Measurements from ENCODE around the gene FAM167B. TPM values are rescaled to one million over a fixed set of nuclear protein-coding genes. Genes with fewer than 3 reads are reported as not detected.
"Not testable (repeated sequence)": the region's sequence is repeated elsewhere in the genome, so short reads cannot be mapped to it uniquely, and the experiment has no call there.

Gene FAM167B
- total RNA-seq, 2 donors from 2014 or later = 2.1 to 6.4 TPM

DNA sequence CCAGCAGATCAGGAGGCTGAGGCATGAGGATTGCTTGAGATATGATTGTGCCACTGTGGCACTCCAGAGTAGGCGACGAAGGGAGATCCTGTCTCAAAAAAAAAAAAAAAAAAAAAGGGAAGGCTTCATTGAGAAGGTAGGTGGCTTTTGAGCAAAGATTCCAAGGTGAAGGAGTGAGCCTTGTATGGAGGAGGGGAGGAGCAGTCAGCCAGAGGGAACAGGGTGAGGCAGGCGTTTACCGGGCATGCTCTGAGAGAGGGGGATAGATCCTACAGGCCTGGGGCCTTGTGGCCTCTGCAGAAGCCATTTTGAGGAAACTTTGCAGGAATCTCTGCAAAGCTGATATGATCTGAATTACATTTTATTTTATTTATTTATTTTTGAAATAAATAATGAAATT, 39.7 kb downstream of the FAM167B start:
- TF ChIP-seq, protein P1, sequence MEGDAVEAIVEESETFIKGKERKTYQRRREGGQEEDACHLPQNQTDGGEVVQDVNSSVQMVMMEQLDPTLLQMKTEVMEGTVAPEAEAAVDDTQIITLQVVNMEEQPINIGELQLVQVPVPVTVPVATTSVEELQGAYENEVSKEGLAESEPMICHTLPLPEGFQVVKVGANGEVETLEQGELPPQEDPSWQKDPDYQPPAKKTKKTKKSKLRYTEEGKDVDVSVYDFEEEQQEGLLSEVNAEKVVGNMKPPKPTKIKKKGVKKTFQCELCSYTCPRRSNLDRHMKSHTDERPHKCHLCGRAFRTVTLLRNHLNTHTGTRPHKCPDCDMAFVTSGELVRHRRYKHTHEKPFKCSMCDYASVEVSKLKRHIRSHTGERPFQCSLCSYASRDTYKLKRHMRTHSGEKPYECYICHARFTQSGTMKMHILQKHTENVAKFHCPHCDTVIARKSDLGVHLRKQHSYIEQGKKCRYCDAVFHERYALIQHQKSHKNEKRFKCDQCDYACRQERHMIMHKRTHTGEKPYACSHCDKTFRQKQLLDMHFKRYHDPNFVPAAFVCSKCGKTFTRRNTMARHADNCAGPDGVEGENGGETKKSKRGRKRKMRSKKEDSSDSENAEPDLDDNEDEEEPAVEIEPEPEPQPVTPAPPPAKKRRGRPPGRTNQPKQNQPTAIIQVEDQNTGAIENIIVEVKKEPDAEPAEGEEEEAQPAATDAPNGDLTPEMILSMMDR (IDR thresholded peaks at IDR 0.05) = no peak
- Histone ChIP-seq H3K36me3 (no peaks in the 10 kb centered on the region), H3K27ac (no peak overlapping the region), H3K4me3 (no peak overlapping the region), H3K27me3 (no peaks in the 10 kb centered on the region), H3K4me1 (peaks cover 0 to 4% of the 10 kb centered on the region in 2 donors), H3K9me3 (no peaks in the 10 kb centered on the region)
- DNase-seq (ENCODE audit: low spot score) = no peak

GRCh38 chr1:32289256-32289655, 42.2 kb downstream of the FAM167B start:
- no peak overlapping the region for H3K4me3 ChIP-seq
- H3K9me3 ChIP-seq = no peaks in the 10 kb centered on the region
- no peak overlapping the region for H3K27ac ChIP-seq
- TF ChIP-seq, protein P1 (IDR thresholded peaks at IDR 0.05) = no peak
- peaks cover 0 to 15% of the 10 kb centered on the region in 2 donors for H3K4me1 ChIP-seq
- no peaks in the 10 kb centered on the region for H3K27me3 ChIP-seq
- DNase-seq (ENCODE audit: low spot score) = no peak
- H3K36me3 ChIP-seq = no peaks in the 10 kb centered on the region

- peak overlapping the region; percentile 76 to 87 for H3K27ac ChIP-seq
- no peak for DNase-seq (ENCODE audit: low spot score)
- H3K9me3 ChIP-seq = no peaks in the 10 kb centered on the region
- H3K4me1 ChIP-seq = peaks cover 0 to 15% of the 10 kb centered on the region in 2 donors
- peak overlapping the region; percentile 83 to 91 for H3K4me3 ChIP-seq
- TF ChIP-seq, protein P1 (IDR thresholded peaks at IDR 0.05) = no peak
- H3K27me3 ChIP-seq = no peaks in the 10 kb centered on the region
- no peaks in the 10 kb centered on the region for H3K36me3 ChIP-seq
These were observed 44.2 kb downstream of the FAM167B start for GRCh38 chr1:32291145-32291707.

GRCh38 chr1:32291708-32292538, 44.9 kb downstream of the FAM167B start, which contains the start of gene HDAC1:
Gene HDAC1 (plus strand): TSS chr1:32292083. CDS start chr1:32292170, 87 bp downstream.
- peak within 1 kb of the TSS; percentile 76 to 87 for H3K27ac ChIP-seq
- TF ChIP-seq, protein P1 (IDR thresholded peaks at IDR 0.05) = no peak
- peaks cover 0 to 15% of the 10 kb centered on the region in 2 donors for H3K4me1 ChIP-seq

DNA sequence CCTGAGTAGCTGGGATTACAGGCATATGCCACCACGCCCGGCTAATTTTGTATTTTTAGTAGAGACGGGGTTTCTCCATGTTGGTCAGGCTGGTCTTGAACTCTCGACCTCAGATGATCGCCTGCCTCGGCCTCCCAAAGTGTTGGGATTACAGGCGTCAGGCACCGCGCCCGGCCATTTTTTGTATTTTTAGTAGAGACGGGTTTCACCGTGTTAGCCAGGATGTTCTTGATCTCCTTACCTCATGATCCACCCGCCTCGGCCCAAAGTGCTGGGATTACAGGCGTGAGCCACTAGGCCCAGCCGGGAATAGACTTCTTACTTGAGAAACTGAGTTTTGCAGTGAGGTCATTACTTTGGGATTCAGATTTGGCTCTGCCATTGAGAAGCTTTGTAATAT, 51.2 kb downstream of the FAM167B start:
- H3K4me3 ChIP-seq; H3K9me3 ChIP-seq; H3K36me3 ChIP-seq; H3K27ac ChIP-seq; DNase-seq (ENCODE audit: low spot score); H3K4me1 ChIP-seq; H3K27me3 ChIP-seq: not testable (repeated sequence)

More at GRCh38 chr1:32291708-32292538, 44.9 kb downstream of the FAM167B start, which contains the start of gene HDAC1:
- Histone ChIP-seq H3K4me3 (peak within 1 kb of the TSS; percentile 83 to 91), H3K36me3 (no peaks in the 10 kb centered on the region), H3K27me3 (no peaks in the 10 kb centered on the region), H3K9me3 (no peaks in the 10 kb centered on the region)
- DNase-seq (ENCODE audit: low spot score) = peak; percentile 90

Other genes with a start within 250 kb of the FAM167B start
- 10 to 100 TPM; 44.5 to 47.2 TPM for gene KHDRBS1, start 233.4 kb upstream of the FAM167B start, total RNA-seq
- 1 to 10 TPM; 3.2 to 5.0 TPM for gene TMEM39B, start 174.3 kb upstream of the FAM167B start, total RNA-seq
- 10 to 100 TPM; 47.3 to 54.6 TPM for gene KPNA6, start 139.2 kb upstream of the FAM167B start, total RNA-seq
- 10 to 100 TPM; 16.1 to 29.4 TPM for gene TXLNA, start 67.5 kb upstream of the FAM167B start, total RNA-seq
- 10 to 100 TPM in 1 of 2 donors, 1 to 10 TPM in 1; 9.5 to 11.2 TPM for gene CCDC28B, start 46.6 kb upstream of the FAM167B start, total RNA-seq
- gene IQCC, start 41.6 kb upstream of the FAM167B start, total RNA-seq = 1 to 10 TPM in 1 of 2 donors, under 1 TPM in 1; 0.48 to 1.3 TPM
- gene DCDC2B, start 38.1 kb upstream of the FAM167B start, total RNA-seq = not detected
- 1 to 10 TPM; 8.1 to 8.9 TPM for gene TMEM234, start 24.9 kb upstream of the FAM167B start, total RNA-seq
- 100 to 1,000 TPM; 123 to 131 TPM for gene EIF3I, start 24.8 kb upstream of the FAM167B start, total RNA-seq
- gene LCK, start 4.0 kb downstream of the FAM167B start, total RNA-seq = under 1 TPM; 0.74 to 0.98 TPM
- 10 to 100 TPM; 21.8 to 28.0 TPM for gene HDAC1, start 44.9 kb downstream of the FAM167B start, total RNA-seq
- 10 to 100 TPM in 1 of 2 donors, 1 to 10 TPM in 1; 9.5 to 34.5 TPM for gene MARCKSL1, start 89.0 kb downstream of the FAM167B start, total RNA-seq
- 1 to 10 TPM in 1 of 2 donors, under 1 TPM in 1; 0.89 to 7.5 TPM for gene FAM229A, start 115.3 kb downstream of the FAM167B start, total RNA-seq
- gene TSSK3, start 115.3 kb downstream of the FAM167B start, total RNA-seq = under 1 TPM; 0.63 to 0.70 TPM
- 10 to 100 TPM; 47.1 to 49.7 TPM for gene BSDC1, start 147.2 kb downstream of the FAM167B start, total RNA-seq
- gene ZBTB8B, start 217.8 kb downstream of the FAM167B start, total RNA-seq = under 1 TPM in 1 of 2 donors, not detected in 1; 0.04 TPM